AG09309 (cell line): ENCODE results near the gene LTBP1.
A peak's percentile ranks its signal among the peaks of the same experiment; 100 is the strongest.

Experiments
- DNase-seq: peaks from one replicate; pipeline ENCODE4 v3.0.0-alpha.2; 2010; ENCODE audit warnings: low read depth
- H3K4me3 ChIP-seq: 2 replicates; pipeline ENCODE4 v1.5.1; 2011; ENCODE audit warnings: mild to moderate bottlenecking, low read depth, low read length, moderate library complexity; ENCODE audit not compliant: control insufficient read depth
- TF ChIP-seq, protein P1 (sequence below): IDR thresholded peaks from 2 replicates; pipeline ENCODE4 v1.5.1; 2011; ENCODE audit warnings: mild to moderate bottlenecking, low read depth, low read length, inconsistent platforms; ENCODE audit not compliant: insufficient read depth, control insufficient read depth; ENCODE audit errors: missing control alignments

Gene LTBP1

DNA sequence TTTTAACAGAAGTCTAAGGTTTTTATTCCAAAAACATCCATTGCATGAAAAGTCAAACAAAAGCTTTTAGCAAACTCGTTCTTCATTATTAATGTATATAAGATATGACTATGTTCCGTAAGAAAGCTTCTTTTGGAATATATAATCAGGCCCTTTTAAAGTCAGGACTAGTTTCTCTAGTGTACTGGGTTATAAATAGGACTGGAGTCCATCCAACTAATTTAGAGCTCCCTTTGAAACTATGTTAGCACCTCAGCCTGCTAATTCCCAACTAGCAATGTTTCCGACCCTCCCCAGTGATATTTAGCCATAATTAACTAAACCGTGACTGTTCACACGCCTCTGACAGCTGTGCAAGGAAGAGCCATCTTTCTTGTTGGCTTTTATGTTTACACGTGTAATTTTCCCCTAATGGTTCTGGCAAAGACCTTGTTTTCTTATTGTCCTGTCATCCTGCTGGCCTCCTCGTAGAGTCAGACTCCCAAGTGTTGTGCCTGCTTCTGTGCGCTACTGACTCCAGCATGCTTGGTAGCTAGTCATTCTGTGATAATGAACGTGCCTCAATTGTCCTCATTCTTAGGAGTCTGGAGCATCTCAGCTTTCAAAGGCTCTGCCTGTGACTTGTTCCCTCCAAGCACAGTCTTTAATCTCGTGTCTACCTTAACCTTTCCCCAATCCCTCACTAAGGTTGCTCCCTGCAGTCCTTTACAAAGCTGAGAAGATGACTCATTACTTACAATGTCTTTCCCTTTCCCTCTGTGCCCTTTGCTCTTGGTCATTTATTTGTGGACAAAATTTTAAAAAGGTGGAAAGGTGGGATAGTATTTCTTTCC is 357.5 kb downstream of the LTBP1 start:
- H3K4me3 ChIP-seq = no peak overlapping the region
- no peak for DNase-seq
- TF ChIP-seq, protein P1, sequence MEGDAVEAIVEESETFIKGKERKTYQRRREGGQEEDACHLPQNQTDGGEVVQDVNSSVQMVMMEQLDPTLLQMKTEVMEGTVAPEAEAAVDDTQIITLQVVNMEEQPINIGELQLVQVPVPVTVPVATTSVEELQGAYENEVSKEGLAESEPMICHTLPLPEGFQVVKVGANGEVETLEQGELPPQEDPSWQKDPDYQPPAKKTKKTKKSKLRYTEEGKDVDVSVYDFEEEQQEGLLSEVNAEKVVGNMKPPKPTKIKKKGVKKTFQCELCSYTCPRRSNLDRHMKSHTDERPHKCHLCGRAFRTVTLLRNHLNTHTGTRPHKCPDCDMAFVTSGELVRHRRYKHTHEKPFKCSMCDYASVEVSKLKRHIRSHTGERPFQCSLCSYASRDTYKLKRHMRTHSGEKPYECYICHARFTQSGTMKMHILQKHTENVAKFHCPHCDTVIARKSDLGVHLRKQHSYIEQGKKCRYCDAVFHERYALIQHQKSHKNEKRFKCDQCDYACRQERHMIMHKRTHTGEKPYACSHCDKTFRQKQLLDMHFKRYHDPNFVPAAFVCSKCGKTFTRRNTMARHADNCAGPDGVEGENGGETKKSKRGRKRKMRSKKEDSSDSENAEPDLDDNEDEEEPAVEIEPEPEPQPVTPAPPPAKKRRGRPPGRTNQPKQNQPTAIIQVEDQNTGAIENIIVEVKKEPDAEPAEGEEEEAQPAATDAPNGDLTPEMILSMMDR = no peak

- TF ChIP-seq, protein P1 = no peak
- no peak overlapping the region for H3K4me3 ChIP-seq
- no peak for DNase-seq
Observed at GRCh38 chr2:33307659-33308270, 361.0 kb downstream of the LTBP1 start.

- TF ChIP-seq, protein P1 = no peak
- H3K4me3 ChIP-seq = no peak overlapping the region
- DNase-seq = no peak
Observed at GRCh38 chr2:33312355-33312754, 365.6 kb downstream of the LTBP1 start.

- no peak for DNase-seq
- H3K4me3 ChIP-seq = no peak overlapping the region
- TF ChIP-seq, protein P1 = no peak
Observed at GRCh38 chr2:33313039-33313438, 366.3 kb downstream of the LTBP1 start.

DNA sequence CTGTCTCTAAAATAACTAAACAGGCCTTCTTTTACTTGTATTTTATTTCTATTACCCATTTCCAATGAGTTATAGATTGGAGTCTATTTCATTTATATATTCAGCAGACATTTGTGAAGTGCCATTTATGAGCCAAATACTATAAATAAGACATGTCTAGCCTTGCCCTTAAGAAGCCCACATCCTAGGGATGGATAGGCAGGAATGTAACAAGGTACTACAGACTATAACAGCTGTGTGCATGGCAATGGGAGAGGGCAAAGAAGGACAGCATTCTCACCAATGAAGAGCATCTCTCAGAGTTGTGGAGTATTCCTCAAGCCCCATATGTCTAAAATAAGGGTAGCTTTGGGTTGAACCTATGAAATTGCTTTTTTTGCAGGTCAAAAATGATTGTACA is 367.8 kb downstream of the LTBP1 start:
- no peak for DNase-seq
- H3K4me3 ChIP-seq = no peak overlapping the region
- TF ChIP-seq, protein P1 = no peak

DNA sequence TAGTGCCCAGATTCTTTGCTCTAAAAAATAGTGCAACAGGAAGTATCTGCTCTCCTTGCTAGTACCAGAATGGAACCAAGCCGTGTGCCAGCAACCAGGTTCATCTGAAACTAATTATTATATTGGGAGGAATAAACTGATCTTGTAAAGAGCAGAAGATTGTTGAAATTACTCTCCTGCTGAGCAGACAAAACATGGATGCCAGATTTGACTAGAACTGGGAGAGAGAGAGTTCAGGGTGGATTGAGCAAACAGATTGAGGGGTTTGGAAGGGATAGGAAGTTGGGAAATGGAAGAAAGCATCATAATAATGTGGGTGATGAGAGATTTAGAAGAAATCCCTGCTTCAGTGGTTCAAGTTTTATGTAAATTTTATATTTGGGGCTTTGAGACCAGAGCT is 369.6 kb downstream of the LTBP1 start:
- no peak overlapping the region for H3K4me3 ChIP-seq
- TF ChIP-seq, protein P1 = no peak
- peak; percentile 49 for DNase-seq
